ENCODE measurements around the gene TOM1L2. TPM values are rescaled to one million over a fixed set of nuclear protein-coding genes. Genes with fewer than 3 reads are reported as not detected.

Gene TOM1L2
- total and polyA plus RNA-seq, 2 of the 4 experiments (the other 2 are of a cell fraction): 34.4 to 51.7 TPM

- WGBS, 2 experiments (ENCODE audit: extremely low coverage in 2 of 2, insufficient read length in 1 of 2): 61% methylated on average over 3 of the region's 9 CpGs; no CpG with 5 or more reads in 1 of the 2 experiments
- no peak overlapping the region for H3K4me2 ChIP-seq (ENCODE audit: low read depth, low read length)
- CTCF ChIA-PET: interaction anchor here (0.7 to 0.9 kb wide), 2 partner anchors 28 to 112 kb away, joined by 3 to 5 read pairs; no protein-coding TSS in a partner anchor
- ATAC-seq (ENCODE audit: low read depth): no peak; the same call in 1 of the 2 replicates
- DNase-seq: no peak
- H3K27ac ChIP-seq (ENCODE audit: insufficient read depth, low read length): no peak overlapping the region
- H3K18ac ChIP-seq (ENCODE audit: low read depth, low read length): no peak overlapping the region
- no peaks in the 10 kb centered on the region for H4K20me1 ChIP-seq (ENCODE audit: insufficient read depth, low read length)
- no peaks in the 10 kb centered on the region; a peak in 1 of 4 replicates for H3K79me1 ChIP-seq (ENCODE audit: low read depth in 1 of 2, low read length in 2 of 2)
- no peak overlapping the region for H2BK5ac ChIP-seq (ENCODE audit: low read depth, low read length, poor library complexity, severe bottlenecking)
- no peak overlapping the region for H3K9ac ChIP-seq (ENCODE audit: low read depth, low read length)
- H2BK15ac ChIP-seq (ENCODE audit: low read depth, low read length): no peak overlapping the region
- H2AK9ac ChIP-seq (replicated peaks; ENCODE audit: low read depth, low read length, poor library complexity): no peak overlapping the region
- H4K5ac ChIP-seq (ENCODE audit: low read depth, low read length): no peak overlapping the region
- H3K27me3 ChIP-seq (ENCODE audit: control insufficient read depth, insufficient read depth, low read length): no peaks in the 10 kb centered on the region
- TF ChIP-seq BHLHE40 (IDR thresholded peaks at IDR 0.05; ENCODE audit: low read depth, low read length): no peak
- peak; percentile 21; the same call in 1 of the 2 replicates for TF ChIP-seq CTCF (conservative IDR thresholded peaks at IDR 0.05; ENCODE audit: low read depth, low read length)
- POLR2A ChIA-PET (ENCODE audit: unreplicated experiment): no interaction called here
- no peak overlapping the region for H4K8ac ChIP-seq (ENCODE audit: low read depth in 2 of 2, low read length in 2 of 2)
- H3K9me1 ChIP-seq (ENCODE audit: insufficient read depth, low read length): peaks cover 29% of the 10 kb centered on the region
- no peak overlapping the region for H3K14ac ChIP-seq (replicated peaks; ENCODE audit: low read depth, low read length)
- no peak overlapping the region for H2BK20ac ChIP-seq (ENCODE audit: low read depth, low read length)
- no peaks in the 10 kb centered on the region; the same call in 1 of the 2 replicates for H3K36me3 ChIP-seq (ENCODE audit: control insufficient read depth, insufficient read depth, low read length)
- H3K56ac ChIP-seq (ENCODE audit: extremely low read depth, insufficient read depth, low read length): no peak overlapping the region
- no TSS peak for BruUV-seq (replicated peaks)
- H3K9me3 ChIP-seq (ENCODE audit: control insufficient read depth, insufficient read depth, low read length): no peaks in the 10 kb centered on the region
- H2AK5ac ChIP-seq (ENCODE audit: low read depth, low read length): peak overlapping the region; percentile 0; the same call in 1 of the 2 replicates
- H4K91ac ChIP-seq (ENCODE audit: insufficient read depth, low read depth, low read length): no peak overlapping the region
- dilution Hi-C loops (cut with HindIII; ENCODE audit: low sequenced_read_pairs, unreplicated experiment): no loop called here
- no peak overlapping the region for H3K23ac ChIP-seq (ENCODE audit: low read depth, low read length)
- peaks cover 10% of the 10 kb centered on the region for H3K4me1 ChIP-seq (ENCODE audit: control insufficient read depth, insufficient read depth, low read length)
- no peak overlapping the region for H2BK120ac ChIP-seq (ENCODE audit: low read depth, low read length)
- H2AFZ ChIP-seq (replicated peaks; ENCODE audit: low read length, poor library complexity): peak overlapping the region; percentile 6
- in situ Hi-C loops (cut with MboI; ENCODE audit: low sequenced_read_pairs): no loop called here
- no peak overlapping the region for H3K4me3 ChIP-seq (ENCODE audit: insufficient read depth, low read depth, low read length)
- no peak overlapping the region for H3K4ac ChIP-seq (ENCODE audit: low read depth, low read length)
- intact Hi-C loops (cut with micrococcal nuclease): no loop called here
These were observed 32.7 kb upstream of the TOM1L2 start for GRCh38 chr17:18004884-18005305.

Data from IMR-90 (cell line).